DMS79 (cell line): ENCODE measurements around the gene PPM1E.
"Not testable (repeated sequence)": the region's sequence is repeated elsewhere in the genome, so short reads cannot be mapped to it uniquely, and the experiment has no call there.

Experiments used
- DNase-seq: peaks from one replicate; lab custom pipeline; 2025; lab: John Stamatoyannopoulos, UW

Gene PPM1E

DNA sequence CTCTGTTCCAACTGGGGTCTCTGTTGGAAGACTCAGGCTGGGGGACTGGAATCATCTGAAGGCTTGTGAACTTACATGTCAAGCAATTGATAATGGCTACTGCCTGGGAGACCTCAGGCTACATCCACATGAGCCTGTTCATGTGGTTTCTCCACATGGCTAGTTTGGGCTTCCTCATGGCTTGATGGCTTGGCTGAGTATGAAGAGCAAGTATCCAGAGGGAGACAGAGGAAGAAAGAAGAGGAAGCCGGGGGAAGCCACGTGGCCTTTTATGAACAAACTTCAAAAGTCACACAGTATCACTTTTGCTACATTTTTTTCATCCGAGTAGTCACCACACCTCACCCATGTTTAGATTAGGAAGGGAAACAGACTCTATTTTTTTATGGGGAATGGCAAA is 192.2 kb downstream of the PPM1E start:
- DNase-seq: no peak

DNA sequence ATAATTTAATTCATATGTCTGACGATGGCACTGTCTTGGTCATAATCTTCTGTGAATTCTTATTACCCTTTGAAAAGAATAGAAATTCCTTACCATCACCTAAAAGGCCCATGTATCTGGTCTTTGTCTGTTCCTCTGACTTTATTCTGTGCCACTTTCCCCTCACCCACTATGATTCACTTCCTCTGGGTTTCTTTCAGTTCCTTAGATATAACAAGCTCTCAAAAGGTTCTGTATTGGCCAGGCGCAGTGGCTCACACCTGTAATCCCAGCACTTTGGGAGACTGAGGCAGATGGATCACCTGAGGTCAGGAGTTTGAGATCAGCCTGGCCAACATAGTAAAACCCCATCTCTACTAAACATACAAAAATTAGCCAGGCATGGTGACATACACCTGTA is 198.7 kb downstream of the PPM1E start:
- not testable (repeated sequence) for DNase-seq

DNA sequence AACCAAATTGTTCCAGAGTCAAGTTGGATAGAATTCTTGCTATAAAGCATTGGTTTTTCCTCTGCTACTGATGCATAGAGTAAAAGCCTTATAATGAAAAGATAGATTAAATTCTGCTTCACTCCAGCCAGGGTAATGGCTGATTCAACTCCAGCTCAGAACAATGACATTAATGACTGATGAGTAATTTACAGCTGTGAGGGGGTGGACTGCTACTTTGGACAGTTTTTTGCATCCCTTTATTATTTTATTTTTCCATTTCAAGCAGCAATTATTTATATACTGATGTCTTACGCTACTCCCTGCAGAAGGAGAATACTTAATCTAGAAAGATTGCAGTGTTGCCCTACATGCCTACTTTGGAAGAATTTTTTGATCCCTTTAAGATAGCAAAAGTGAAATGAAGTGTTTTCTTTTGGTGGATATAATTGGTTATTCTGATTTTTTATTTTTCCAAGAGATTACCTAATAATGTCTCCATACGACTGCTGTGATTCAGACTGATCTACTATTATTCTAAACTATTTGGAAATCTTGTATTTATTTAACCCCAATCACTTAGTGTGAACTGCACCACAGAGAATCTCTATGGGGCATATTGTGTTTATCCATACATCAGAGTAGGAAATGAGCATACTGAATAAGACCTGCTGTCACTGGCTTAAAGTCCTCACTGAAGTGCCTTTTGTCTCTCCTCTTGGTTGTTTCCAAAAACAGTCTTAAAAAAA is 201.5 kb downstream of the PPM1E start:
- no peak for DNase-seq

- DNase-seq: not testable (repeated sequence)
These were observed 202.0 kb downstream of the PPM1E start for GRCh38 chr17:58957725-58958073.

DNA sequence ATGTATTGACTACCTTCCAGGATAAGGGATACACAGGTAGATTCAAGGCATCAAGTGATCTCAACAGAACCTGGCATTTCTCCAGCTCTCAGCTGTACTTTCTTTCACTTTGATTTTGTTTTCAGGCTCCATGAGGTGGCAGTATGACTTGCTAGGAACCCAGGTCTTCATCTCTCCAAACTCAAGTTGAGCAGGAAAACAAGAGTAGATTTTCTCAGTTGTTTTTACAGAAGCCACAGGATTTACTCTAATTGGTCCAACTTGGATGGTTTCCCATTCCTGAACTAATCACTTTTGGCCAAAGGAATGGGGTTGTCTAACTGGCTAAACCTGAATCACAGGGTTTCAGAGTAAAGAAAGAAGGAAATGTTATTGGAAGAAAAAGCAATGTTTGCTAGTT is 204.4 kb downstream of the PPM1E start:
- DNase-seq: peak; percentile 27

DNA sequence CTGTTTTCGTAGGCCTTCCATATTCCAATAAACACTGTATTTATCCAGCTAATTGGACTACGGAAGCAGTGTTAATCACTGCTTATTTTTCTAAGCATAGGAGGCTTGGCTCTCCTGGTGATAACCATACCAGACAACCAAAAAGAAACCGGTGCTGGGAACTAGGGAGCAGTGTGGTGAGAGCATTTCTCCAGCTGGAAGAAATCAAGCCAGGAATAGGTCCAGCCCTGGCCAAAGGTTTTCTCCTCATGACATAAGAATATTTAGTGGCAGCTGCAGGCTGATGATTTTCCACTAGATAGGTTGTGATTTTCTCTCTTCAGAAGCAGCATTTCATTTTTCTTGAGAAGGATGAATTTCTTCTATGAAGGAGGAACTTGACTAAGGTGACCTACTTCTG is 209.6 kb downstream of the PPM1E start:
- DNase-seq: no peak

DNA sequence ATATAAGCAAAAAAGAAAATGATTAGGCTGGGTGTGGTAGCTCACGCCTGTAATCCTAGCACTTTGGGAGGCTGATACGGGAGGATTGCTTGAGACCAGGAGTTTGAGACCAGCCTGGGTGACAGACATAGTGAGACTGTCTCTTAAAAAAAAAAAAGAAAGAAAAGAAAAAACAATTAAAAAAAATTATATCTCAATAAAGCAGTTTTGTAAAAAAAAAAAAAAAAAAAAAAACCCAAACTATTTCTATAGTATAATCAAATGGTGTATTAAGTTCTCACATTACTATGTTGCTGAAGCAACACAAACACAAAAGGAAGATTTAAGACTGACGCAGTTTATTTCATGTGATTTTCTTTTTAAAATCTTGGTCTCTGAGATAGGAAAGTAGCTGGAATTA is 210.6 kb downstream of the PPM1E start:
- DNase-seq: no peak

DNA sequence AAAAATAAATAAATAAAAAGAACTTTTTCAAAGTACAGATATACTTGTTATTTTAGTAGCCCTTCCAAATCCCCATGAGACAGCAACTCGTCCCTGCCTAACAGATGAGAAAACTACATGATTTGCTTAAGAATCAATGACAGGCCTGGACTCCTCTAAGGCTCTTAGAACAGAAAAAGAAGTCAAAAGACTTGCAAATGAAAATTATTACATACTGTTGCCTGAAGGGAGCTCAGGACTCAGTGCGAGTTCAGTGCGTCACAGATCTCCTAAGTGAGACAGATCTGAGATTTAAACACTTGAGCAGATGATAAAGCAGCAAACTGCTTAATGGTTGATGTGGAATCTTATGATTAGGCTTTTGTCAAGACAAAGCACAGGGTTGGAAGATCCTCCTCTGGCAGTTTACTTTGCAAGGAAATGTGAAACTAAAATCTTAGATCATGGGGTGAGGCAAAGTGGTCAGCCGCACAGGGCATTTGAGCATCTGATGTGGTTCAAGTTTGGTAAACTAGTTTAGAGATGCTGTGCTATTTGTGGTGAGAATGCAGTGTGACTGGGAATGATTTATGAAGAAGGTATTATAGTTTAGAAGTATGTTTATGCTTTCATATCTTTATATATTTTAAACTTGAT is 212.9 kb downstream of the PPM1E start:
- DNase-seq: no peak

DNA sequence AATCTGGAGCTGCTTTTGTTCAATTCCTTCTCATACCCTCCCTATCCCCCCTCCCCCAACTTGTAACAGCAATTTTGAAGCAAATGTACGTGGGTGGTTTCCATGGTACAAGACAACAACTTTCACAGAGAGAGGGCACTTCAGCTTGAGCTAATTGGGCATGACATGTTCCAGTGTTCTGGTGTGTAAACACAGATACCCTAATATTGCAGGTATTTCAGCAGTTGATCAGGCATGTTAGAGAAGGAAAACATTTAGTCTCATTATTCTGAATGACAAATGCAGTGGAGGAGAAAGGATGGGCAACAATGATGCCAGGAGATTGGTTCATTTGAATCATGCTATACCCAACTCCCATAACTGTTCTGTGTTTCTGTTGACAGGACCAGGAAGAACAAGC is 213.5 kb downstream of the PPM1E start:
- DNase-seq: peak; percentile 83

GRCh38 chr17:58969612-58970011 is 214.0 kb downstream of the PPM1E start:
- DNase-seq: no peak

DNA sequence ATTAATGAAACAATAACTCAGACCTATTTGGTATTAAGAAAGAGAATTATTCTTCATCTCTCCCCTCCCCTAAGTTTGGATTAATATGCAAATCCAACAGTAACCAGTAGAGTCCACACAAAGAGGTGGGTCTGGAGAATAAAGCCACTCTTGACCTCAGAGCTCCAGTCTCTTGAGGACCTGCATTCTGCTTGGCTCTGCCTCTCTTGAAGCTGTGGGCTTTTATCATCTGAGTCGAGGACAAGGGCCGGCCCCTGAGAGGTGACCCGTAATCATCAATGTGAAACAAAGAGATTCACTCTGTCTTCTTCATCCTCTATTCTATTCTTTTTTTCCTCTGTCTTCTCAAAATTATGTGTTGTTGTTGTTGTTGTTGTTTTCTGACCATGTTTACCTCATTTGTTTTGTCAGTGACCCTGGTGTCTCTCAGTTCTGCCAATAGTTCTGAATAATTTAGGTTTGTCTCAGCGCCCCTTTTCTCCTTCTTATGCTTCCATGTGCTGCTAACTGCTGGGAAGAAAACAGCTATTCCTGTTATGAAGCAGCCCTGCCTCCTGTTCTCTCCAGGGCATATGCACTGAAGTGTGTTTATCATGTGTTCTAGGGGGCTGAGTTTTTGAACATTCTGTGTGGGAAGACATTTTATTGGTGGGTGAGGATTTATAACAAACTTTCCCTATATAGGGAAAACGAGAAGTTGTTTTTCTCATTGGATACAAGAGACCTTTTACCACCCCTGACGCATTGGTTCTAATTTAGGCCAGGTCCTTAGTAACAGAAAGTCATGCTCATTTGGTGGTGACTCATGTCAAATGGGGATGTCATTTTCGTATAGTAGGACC is 215.2 kb downstream of the PPM1E start:
- DNase-seq: no peak

- no peak for DNase-seq
These were observed 218.7 kb downstream of the PPM1E start for GRCh38 chr17:58974354-58974753.

DNA sequence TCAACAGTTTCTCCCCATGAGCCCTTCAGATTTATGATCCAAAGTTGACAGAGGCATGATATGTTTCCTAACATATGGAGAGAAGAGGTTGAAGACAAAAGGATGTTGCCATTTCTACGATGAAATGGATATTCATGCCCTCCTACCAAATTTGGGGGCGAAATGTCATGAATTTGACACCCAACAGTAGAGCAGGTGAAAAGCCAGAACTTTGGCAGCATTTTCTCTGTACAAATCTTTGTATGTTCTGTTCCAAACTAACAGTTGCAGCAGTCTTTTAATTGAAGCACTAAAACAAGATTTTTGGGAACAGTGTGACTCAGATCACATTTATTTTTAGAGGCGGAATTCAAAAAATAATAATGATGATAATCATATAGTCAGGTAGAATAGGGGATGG is 220.9 kb downstream of the PPM1E start:
- DNase-seq: no peak

- no peak for DNase-seq
These were observed 225.2 kb downstream of the PPM1E start for GRCh38 chr17:58980706-58981481.

DNA sequence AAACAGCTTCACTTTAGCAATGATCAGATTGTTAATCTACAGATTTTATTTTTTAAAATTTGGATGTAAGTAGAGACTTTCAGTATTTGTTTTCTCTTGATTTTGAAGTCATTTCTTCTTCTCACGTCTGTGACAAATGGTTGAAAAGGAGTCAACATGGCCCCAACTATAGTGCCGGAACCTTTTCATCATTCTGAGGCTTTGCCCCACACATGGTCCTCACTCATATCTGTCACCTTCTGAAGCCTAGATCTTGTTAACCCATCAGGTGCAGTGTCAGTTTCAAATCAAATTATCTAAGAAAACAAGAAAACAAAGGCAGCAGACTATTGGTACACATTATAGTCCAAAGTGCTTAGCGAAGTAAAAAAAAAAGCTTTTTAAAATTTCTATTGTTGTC is 227.0 kb downstream of the PPM1E start:
- DNase-seq: no peak

DNA sequence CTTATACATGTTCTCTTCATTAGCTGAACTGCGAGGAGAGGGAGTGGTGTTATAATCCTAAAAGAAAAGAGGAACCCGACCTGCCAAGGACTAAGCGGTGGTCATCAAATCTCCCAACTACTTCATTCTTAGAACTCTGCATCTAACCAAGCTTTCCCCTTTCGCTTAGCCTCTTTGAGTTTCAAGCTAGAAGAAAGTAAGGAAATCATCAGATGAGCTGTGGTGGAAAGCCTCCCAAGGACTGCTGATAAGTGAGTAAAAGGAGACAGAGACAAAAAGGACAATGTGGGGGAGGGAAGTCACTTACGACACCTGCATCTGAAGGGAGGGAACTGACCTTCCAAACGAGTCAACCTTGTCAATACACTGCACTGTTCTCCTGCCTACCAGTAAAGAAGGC is 229.7 kb downstream of the PPM1E start:
- DNase-seq: no peak

DNA sequence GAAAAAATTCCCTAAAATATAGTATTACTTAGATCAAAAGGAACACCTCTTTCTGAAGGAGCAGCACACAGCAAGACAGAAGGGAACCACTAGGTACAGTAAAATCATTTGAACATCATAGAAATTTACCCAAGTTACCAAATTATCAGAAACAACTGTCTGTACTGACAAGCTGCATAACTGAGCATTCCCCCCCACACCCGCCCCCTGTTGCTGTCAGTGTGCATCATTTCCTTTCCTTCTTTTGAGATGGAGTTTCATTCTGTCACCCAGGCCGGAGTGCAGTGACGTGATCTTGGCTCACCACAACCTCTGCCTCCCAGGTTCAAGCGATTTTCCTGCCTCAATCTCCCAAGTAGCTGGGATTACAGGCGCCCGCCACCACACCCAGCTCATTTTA is 230.3 kb downstream of the PPM1E start:
- DNase-seq: no peak

GRCh38 chr17:58989629-58990028 is 234.0 kb downstream of the PPM1E start:
- DNase-seq: no peak

- no peak for DNase-seq
These were observed 236.2 kb downstream of the PPM1E start for GRCh38 chr17:58991718-58992331.

GRCh38 chr17:58993311-58993710 is 237.7 kb downstream of the PPM1E start:
- no peak for DNase-seq

GRCh38 chr17:58995247-58995940 is 239.7 kb downstream of the PPM1E start:
- DNase-seq: no peak
